ENCODE results near the gene ISCA2.

The ISCA2 gene

GRCh38 chr14:74506411-74506851 lies 12.9 kb downstream of the ISCA2 start:
- Histone ChIP-seq H3K79me2 (ENCODE audit: insufficient read depth, low read length) (no peaks in the 10 kb centered on the region), H3K9me3 (ENCODE audit: insufficient read depth, low read length) (no peaks in the 10 kb centered on the region), H3K27me3 (ENCODE audit: low read length) (no peaks in the 10 kb centered on the region), H4K20me1 (ENCODE audit: low read depth, low read length) (no peaks in the 10 kb centered on the region), H3K9me2 (replicated peaks; ENCODE audit: insufficient read depth, low read length) (no peaks in the 10 kb centered on the region), H3K4me3 (ENCODE audit: insufficient read depth, low read length, poor library complexity, severe bottlenecking) (no peak overlapping the region), H3K4me2 (ENCODE audit: low read depth, low read length, poor library complexity, severe bottlenecking) (no peak overlapping the region), H2AFZ (ENCODE audit: low read depth, low read length, severe bottlenecking) (no peak overlapping the region), H3K9ac (ENCODE audit: low read length) (no peak overlapping the region), H3K36me3 (ENCODE audit: low read length) (no peaks in the 10 kb centered on the region), H3F3A (ENCODE audit: insufficient read depth) (no peaks in the 10 kb centered on the region), H3K27ac (ENCODE audit: low read depth, low read length) (no peak overlapping the region)
- TF ChIP-seq, protein P1, sequence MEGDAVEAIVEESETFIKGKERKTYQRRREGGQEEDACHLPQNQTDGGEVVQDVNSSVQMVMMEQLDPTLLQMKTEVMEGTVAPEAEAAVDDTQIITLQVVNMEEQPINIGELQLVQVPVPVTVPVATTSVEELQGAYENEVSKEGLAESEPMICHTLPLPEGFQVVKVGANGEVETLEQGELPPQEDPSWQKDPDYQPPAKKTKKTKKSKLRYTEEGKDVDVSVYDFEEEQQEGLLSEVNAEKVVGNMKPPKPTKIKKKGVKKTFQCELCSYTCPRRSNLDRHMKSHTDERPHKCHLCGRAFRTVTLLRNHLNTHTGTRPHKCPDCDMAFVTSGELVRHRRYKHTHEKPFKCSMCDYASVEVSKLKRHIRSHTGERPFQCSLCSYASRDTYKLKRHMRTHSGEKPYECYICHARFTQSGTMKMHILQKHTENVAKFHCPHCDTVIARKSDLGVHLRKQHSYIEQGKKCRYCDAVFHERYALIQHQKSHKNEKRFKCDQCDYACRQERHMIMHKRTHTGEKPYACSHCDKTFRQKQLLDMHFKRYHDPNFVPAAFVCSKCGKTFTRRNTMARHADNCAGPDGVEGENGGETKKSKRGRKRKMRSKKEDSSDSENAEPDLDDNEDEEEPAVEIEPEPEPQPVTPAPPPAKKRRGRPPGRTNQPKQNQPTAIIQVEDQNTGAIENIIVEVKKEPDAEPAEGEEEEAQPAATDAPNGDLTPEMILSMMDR (IDR thresholded peaks at IDR 0.05; ENCODE audit: insufficient read depth, low read length, poor library complexity, severe bottlenecking): no peak
- TF ChIP-seq EZH2phosphoT487 (conservative IDR thresholded peaks at IDR 0.05; ENCODE audit: low read length): no peak

GRCh38 chr14:74507085-74507484 lies 13.5 kb downstream of the ISCA2 start:
- no peaks in the 10 kb centered on the region for H3F3A ChIP-seq (ENCODE audit: insufficient read depth)
- H3K4me2 ChIP-seq (ENCODE audit: low read depth, low read length, poor library complexity, severe bottlenecking): no peak overlapping the region
- H3K9ac ChIP-seq (ENCODE audit: low read length): no peak overlapping the region
- no peak overlapping the region for H3K4me3 ChIP-seq (ENCODE audit: insufficient read depth, low read length, poor library complexity, severe bottlenecking)
- no peak overlapping the region for H3K27ac ChIP-seq (ENCODE audit: low read depth, low read length)
- no peaks in the 10 kb centered on the region for H3K36me3 ChIP-seq (ENCODE audit: low read length)
- no peaks in the 10 kb centered on the region for H4K20me1 ChIP-seq (ENCODE audit: low read depth, low read length)
- H3K79me2 ChIP-seq (ENCODE audit: insufficient read depth, low read length): no peaks in the 10 kb centered on the region
- H2AFZ ChIP-seq (ENCODE audit: low read depth, low read length, severe bottlenecking): no peak overlapping the region
- H3K27me3 ChIP-seq (ENCODE audit: low read length): no peaks in the 10 kb centered on the region
- H3K9me2 ChIP-seq (replicated peaks; ENCODE audit: insufficient read depth, low read length): no peaks in the 10 kb centered on the region
- TF ChIP-seq, protein P1 (IDR thresholded peaks at IDR 0.05; ENCODE audit: insufficient read depth, low read length, poor library complexity, severe bottlenecking): no peak
- no peak for TF ChIP-seq EZH2phosphoT487 (conservative IDR thresholded peaks at IDR 0.05; ENCODE audit: low read length)
- no peaks in the 10 kb centered on the region for H3K9me3 ChIP-seq (ENCODE audit: insufficient read depth, low read length)

GRCh38 chr14:74507840-74508239 lies 14.3 kb downstream of the ISCA2 start:
- Histone ChIP-seq H4K20me1 (ENCODE audit: low read depth, low read length) (no peaks in the 10 kb centered on the region), H3K4me2 (ENCODE audit: low read depth, low read length, poor library complexity, severe bottlenecking) (no peak overlapping the region), H2AFZ (ENCODE audit: low read depth, low read length, severe bottlenecking) (no peak overlapping the region), H3K9me2 (replicated peaks; ENCODE audit: insufficient read depth, low read length) (no peaks in the 10 kb centered on the region), H3K79me2 (ENCODE audit: insufficient read depth, low read length) (no peaks in the 10 kb centered on the region), H3K36me3 (ENCODE audit: low read length) (no peaks in the 10 kb centered on the region), H3F3A (ENCODE audit: insufficient read depth) (no peaks in the 10 kb centered on the region), H3K9me3 (ENCODE audit: insufficient read depth, low read length) (no peaks in the 10 kb centered on the region), H3K27ac (ENCODE audit: low read depth, low read length) (no peak overlapping the region), H3K9ac (ENCODE audit: low read length) (no peak overlapping the region), H3K27me3 (ENCODE audit: low read length) (no peaks in the 10 kb centered on the region), H3K4me3 (ENCODE audit: insufficient read depth, low read length, poor library complexity, severe bottlenecking) (no peak overlapping the region)
- TF ChIP-seq, protein P1 (IDR thresholded peaks at IDR 0.05; ENCODE audit: insufficient read depth, low read length, poor library complexity, severe bottlenecking): no peak
- no peak for TF ChIP-seq EZH2phosphoT487 (conservative IDR thresholded peaks at IDR 0.05; ENCODE audit: low read length)
